Activated CD4-positive, CD25-positive, alpha-beta regulatory T cell treated with anti-CD3 and anti-CD28 coated beads, Interleukin-2, amount 50 U/mL, for 24 hours (primary cell): ENCODE data around the gene BORCS5.

ENCODE experiments used
- ATAC-seq, 2 donors: fragments of 150-1000 bp; cut with Tn5 transposase; one replicate each; pipeline ENCODE4 v1.10.0; 2021; ENCODE audit warnings: mild to moderate bottlenecking in 1 of 2, moderate library complexity in 1 of 2

BORCS5 gene

GRCh38 chr12:12353807-12354206, 3.1 kb upstream of the BORCS5 start:
- ATAC-seq: no peak

- no peak for ATAC-seq
These were observed 397 bp upstream of the BORCS5 start for GRCh38 chr12:12356467-12356895.

- ATAC-seq: no peak
These were observed 1.0 kb downstream of the BORCS5 start for GRCh38 chr12:12357719-12358461.

- no peak for ATAC-seq
These were observed 1.6 kb downstream of the BORCS5 start for GRCh38 chr12:12358528-12358927.

DNA sequence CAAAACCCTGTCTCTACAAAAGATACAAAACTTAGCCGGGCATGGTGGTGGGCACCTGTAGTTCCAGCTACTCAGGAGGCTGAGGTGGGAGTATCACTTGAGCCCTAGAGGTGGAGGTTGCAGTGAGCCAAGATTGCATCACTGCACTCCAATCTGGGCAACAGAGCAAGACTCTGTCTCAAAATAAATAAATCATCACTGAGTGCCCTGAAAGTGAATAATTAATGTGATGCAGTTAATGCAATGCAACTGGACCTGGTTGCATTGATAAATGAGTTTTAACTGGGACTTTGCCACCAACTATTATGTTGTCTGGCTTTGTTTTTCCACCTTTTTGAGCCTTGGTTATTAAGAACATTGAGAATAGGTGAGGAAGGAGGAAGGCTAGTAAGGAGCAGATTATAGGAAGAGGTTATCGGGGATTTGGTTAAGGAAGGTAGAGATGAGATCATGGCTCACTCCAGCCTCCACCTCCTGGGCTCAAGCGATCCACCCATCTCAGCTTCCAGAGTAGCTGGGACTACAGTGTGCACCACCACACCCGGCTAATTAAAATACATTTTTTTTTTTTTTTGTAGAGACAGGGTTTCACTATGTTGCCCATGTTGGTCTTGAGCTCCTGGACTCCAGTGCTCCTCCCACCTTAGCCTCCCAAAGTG, 8.0 kb downstream of the BORCS5 start:
- ATAC-seq: no peak

- ATAC-seq: no peak
These were observed 8.5 kb downstream of the BORCS5 start for GRCh38 chr12:12365446-12365802.

DNA sequence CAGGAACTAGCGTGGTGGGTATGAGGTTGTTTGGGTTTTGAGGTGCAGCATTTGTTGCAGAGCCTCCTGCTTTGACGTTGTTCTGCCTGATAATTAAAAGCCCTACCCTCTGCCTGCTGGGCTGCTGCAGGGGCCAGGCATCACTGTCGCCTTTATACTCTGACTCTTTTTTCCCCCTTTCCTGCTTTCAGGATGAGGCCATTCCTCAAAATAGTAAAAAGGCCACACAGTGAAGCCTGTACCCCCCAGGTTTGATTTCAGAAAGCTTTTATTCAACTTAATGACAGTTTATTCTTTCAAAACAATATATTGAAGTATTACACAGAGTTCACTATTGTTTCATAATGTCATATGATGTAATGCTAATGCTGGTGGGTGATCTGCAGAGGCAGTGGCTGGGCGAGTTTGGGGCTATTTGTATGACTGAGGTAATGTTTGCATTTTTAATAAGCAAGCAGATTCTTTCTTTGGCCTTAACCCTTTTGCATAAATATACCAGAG, 9.1 kb downstream of the BORCS5 start:
- ATAC-seq: no peak

DNA sequence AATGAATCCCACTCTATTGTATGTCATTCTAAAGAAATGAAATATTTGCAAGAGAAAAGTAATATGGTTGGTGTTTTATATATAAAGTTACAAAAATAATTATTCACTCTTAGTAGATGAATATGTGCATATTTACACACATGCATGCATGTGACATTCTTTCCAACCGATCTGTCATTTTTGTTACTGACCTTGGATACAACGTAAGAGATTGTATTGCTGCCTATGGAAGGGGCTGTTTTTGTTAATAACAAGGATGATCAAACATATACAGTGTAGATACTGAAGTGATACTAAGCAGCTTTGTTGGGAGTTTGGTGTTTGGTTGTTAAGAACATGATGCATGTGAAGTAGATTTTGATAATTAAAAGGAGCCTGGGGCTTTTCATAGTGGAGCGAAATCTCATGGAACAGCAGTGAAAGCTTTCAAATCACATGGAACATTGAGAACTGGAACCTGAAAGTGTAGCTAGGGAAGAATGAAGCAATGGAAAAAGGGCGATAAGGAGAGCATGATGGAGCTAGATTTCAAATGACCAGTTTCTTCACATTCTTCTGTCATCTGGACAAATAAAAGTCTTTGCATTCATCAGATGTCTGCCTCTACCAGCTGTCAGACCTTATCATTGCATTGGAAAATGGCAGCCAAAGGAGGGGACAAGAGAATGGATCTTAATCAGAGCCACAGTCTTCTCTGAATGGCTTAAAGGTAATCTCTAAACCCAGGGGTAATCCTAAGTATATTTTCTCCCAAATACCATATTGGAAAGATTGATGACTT, 10.0 kb downstream of the BORCS5 start:
- ATAC-seq: no peak

- ATAC-seq: no peak
These were observed 10.7 kb downstream of the BORCS5 start for GRCh38 chr12:12367482-12367998.

GRCh38 chr12:12372946-12373722, 16.3 kb downstream of the BORCS5 start:
- no peak for ATAC-seq

- peak; percentile 81 to 82 for ATAC-seq
These were observed 20.0 kb downstream of the BORCS5 start for GRCh38 chr12:12376646-12377448.

DNA sequence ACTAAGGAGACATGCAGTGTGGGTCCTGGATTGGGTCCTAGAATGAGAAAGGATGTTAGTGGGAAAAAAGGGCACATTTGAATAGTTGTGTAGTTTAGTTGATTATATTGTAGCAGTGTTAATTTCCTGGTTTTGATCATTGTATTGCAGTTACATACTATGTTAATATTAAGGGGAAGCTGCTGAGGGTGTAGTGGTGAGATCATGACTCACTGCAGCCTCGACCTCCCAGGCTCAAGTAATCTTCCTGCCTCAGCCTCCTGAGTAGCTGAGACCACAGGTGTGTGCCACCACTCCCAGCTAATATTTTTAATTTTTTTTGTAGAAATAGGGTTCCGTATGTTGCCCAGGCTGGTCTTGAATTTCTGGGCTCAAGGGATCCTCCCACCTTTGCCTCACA, 21.7 kb downstream of the BORCS5 start:
- ATAC-seq: no peak

- ATAC-seq: peak; percentile 63 to 69
These were observed 23.2 kb downstream of the BORCS5 start for GRCh38 chr12:12379831-12380730.

DNA sequence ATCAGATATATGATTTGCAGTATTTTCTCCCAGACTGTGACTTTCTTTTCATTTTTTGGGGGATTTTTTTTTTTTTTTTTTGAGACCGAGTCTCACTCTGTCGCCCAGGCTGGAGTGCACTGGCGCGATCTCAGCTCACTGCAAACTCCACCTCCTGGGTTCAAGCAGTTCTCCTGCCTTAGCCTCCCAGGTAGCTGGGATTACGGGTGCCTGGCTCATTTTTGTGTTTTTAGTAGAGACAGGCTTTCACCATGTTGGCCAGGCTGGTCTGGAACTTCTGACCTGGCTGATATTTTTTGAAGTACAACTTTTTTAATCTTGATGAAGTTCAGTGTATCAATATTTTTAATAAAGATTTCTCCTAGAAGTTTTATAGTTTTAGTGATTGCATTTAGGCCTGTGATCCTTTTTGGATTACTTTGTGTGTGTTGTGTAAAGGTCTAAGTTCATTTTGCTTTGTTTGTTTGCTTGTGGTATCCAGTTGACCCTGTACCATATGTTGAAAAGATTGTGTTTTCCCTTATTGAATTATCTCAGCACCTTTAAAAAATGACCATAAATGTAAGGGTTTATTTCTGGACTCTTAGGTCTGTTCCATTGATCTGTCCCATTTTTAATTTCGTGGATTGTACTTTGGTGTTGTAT, 24.2 kb downstream of the BORCS5 start:
- ATAC-seq: no peak

GRCh38 chr12:12381982-12382381, 25.1 kb downstream of the BORCS5 start:
- no peak for ATAC-seq

GRCh38 chr12:12384571-12385340, 27.9 kb downstream of the BORCS5 start:
- ATAC-seq: peak; percentile 74 to 77

DNA sequence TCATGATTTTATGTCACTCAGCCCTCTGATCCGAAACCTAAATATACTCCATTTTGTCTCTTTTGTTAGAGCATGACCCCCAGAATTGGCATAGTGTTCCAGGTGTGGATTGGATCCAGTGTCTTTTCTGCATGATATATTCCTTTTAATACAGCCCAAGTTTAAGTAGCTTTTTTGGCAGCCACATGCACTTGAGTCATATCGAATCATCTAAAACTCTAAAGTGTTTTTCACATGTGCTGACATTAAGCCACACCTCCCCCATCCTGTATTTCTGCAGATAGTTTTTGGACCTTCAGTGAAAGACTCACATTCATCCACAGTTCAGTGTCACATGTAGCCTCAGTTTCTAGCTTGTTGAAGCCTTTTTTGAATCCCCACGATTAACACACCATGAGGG, 30.6 kb downstream of the BORCS5 start:
- peak; percentile 30 to 57 for ATAC-seq

GRCh38 chr12:12392413-12392812, 35.5 kb downstream of the BORCS5 start:
- no peak for ATAC-seq

GRCh38 chr12:12393171-12393570, 36.3 kb downstream of the BORCS5 start:
- no peak for ATAC-seq
